Measurements from ENCODE around the gene RASD2. TPM values are rescaled to one million over a fixed set of nuclear protein-coding genes. Genes with fewer than 3 reads are reported as not detected.
"Not testable (repeated sequence)": the region's sequence is repeated elsewhere in the genome, so short reads cannot be mapped to it uniquely, and the experiment has no call there.

The RASD2 gene
- total and polyA plus RNA-seq, 7 donors: 2.0 to 6.1 (median 3.5) TPM

- H3K27me3 ChIP-seq (ENCODE audit: insufficient read depth in 3 of 3, low read length in 2 of 3): peaks cover 0 to 6% (median 0%) of the 10 kb centered on the region in 3 donors
- WGBS, 3 donors: 87 to 90% (median 87%) methylated on average over 4 of the region's 4 CpGs
- intact Hi-C loops (cut with DNase I): no loop called here
- H3K4me3 ChIP-seq: no peak overlapping the region
- TF ChIP-seq CTCF (IDR thresholded peaks at IDR 0.05): no peak
- H3K4me1 ChIP-seq: no peaks in the 10 kb centered on the region
- no peak for DNase-seq
- no peaks in the 10 kb centered on the region for H3K9me3 ChIP-seq
- H3K27ac ChIP-seq: no peak overlapping the region
- H3K36me3 ChIP-seq (ENCODE audit: insufficient read depth in 1 of 2, low read depth in 1 of 2): no peaks in the 10 kb centered on the region
- ATAC-seq: no peak
Measured at GRCh38 chr22:35510951-35511350, 29.7 kb upstream of the RASD2 start.

- no peak overlapping the region for H3K4me3 ChIP-seq
- H3K4me1 ChIP-seq: no peaks in the 10 kb centered on the region
- intact Hi-C loops (cut with DNase I): no loop called here
- peaks cover 0 to 2% (median 0%) of the 10 kb centered on the region in 3 donors for H3K27me3 ChIP-seq (ENCODE audit: insufficient read depth in 3 of 3, low read length in 2 of 3)
- 77 to 83% (median 82%) methylated on average over 2 of the region's 2 CpGs for WGBS, 3 donors
- DNase-seq: no peak
- no peak overlapping the region for H3K27ac ChIP-seq
- no peak for ATAC-seq
- TF ChIP-seq CTCF (IDR thresholded peaks at IDR 0.05): no peak
- no peaks in the 10 kb centered on the region for H3K9me3 ChIP-seq
- H3K36me3 ChIP-seq (ENCODE audit: insufficient read depth in 1 of 2, low read depth in 1 of 2): no peaks in the 10 kb centered on the region
Measured at GRCh38 chr22:35514366-35514765, 26.3 kb upstream of the RASD2 start.

- H3K9me3 ChIP-seq; H3K4me3 ChIP-seq; H3K27me3 ChIP-seq (ENCODE audit: insufficient read depth in 3 of 3, low read length in 2 of 3); H3K27ac ChIP-seq; H3K36me3 ChIP-seq (ENCODE audit: insufficient read depth in 1 of 2, low read depth in 1 of 2); ATAC-seq; intact Hi-C loops (cut with DNase I); H3K4me1 ChIP-seq; DNase-seq: not testable (repeated sequence)
- WGBS, 3 donors: 97 to 100% (median 98%) methylated on average over 4 of the region's 4 CpGs
Measured at GRCh38 chr22:35515952-35516351, 24.7 kb upstream of the RASD2 start.

GRCh38 chr22:35516723-35517122 lies 23.9 kb upstream of the RASD2 start:
- intact Hi-C loops (cut with DNase I): no loop called here
- no peak for ATAC-seq

GRCh38 chr22:35517207-35517606 lies 23.4 kb upstream of the RASD2 start:
- no peak overlapping the region for H3K4me3 ChIP-seq
- no peaks in the 10 kb centered on the region for H3K36me3 ChIP-seq (ENCODE audit: insufficient read depth in 1 of 2, low read depth in 1 of 2)
- no peak for TF ChIP-seq CTCF (IDR thresholded peaks at IDR 0.05)
- no peaks in the 10 kb centered on the region for H3K9me3 ChIP-seq
- no peaks in the 10 kb centered on the region for H3K4me1 ChIP-seq
- no peak for DNase-seq
- intact Hi-C loops (cut with DNase I): no loop called here
- WGBS, 3 donors: 74 to 81% (median 77%) methylated on average over 6 of the region's 6 CpGs
- no peak for ATAC-seq
- peaks cover 0 to 4% (median 0%) of the 10 kb centered on the region in 3 donors for H3K27me3 ChIP-seq (ENCODE audit: insufficient read depth in 3 of 3, low read length in 2 of 3)
- H3K27ac ChIP-seq: no peak overlapping the region

More at GRCh38 chr22:35516723-35517122, 23.9 kb upstream of the RASD2 start:
- H3K36me3 ChIP-seq (ENCODE audit: insufficient read depth in 1 of 2, low read depth in 1 of 2): no peaks in the 10 kb centered on the region
- TF ChIP-seq CTCF (IDR thresholded peaks at IDR 0.05): no peak
- H3K27me3 ChIP-seq (ENCODE audit: insufficient read depth in 3 of 3, low read length in 2 of 3): peaks cover 0 to 4% (median 0%) of the 10 kb centered on the region in 3 donors
- H3K4me1 ChIP-seq: no peaks in the 10 kb centered on the region
- H3K9me3 ChIP-seq: no peaks in the 10 kb centered on the region
- DNase-seq: no peak
- WGBS, 3 donors: 82 to 86% (median 83%) methylated on average over 9 of the region's 9 CpGs
- no peak overlapping the region for H3K4me3 ChIP-seq
- no peak overlapping the region for H3K27ac ChIP-seq
